RPMI7951 (cell line): ENCODE results near the gene NME3. TPM values are rescaled to one million over a fixed set of nuclear protein-coding genes. Genes with fewer than 3 reads are reported as not detected.
A peak's percentile ranks its signal among the peaks of the same experiment; 100 is the strongest.

Experiments
- DNase-seq: peaks from one replicate; pipeline ENCODE4 v3.0.0-alpha.2; 2012; ENCODE audit warnings: low read depth
- total RNA-seq: library from RNA; depleted of rRNA; stranded (reverse); fragments of >200 nt; shearing (Covaris generic); gene quantifications from 2 replicates; pipeline ENCODE4 v1.2.3, GENCODE V29; 2014

NME3 gene
- total RNA-seq, 1 experiment from 2014 or later: 50.2 TPM

DNA sequence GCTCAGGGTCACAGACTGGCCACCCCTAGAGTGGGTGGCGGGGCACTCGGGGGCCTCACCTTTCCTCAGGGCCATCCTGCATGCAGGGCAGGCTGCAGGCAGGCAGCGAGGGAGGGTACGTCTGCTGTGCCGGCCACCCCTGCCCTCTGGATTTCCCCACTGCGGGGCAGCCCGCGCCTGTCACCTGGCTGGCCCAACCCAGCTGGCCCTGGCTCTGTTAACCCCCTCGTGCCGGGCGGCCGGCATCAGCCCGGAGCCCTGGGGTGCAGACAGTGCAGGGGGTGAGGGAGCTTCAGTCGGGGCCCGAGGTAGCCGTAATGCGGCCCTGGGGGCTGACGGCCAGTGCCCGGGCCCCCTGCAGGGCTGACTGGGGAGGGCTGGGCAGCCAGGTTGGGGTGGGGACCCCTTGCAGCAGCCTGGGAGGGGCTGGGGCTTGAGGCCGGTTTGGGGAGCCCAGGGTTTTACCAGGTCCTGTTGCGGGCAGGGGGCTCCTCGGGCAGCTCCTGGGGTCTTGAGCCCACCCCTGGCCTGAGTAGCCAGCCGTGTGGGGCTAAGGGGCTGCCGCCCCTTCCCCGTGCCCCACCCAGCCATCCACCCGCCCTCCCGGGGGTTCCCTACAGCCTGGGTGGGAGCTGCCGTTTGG is 22.4 kb upstream of the NME3 start, which contains the start of gene IGFALS:
Gene IGFALS, minus strand, starts transcription at position 128 of the 643 bp plus-strand sequence. Its CDS starts 53 bp downstream, at position 75.
- no peak for DNase-seq

DNA sequence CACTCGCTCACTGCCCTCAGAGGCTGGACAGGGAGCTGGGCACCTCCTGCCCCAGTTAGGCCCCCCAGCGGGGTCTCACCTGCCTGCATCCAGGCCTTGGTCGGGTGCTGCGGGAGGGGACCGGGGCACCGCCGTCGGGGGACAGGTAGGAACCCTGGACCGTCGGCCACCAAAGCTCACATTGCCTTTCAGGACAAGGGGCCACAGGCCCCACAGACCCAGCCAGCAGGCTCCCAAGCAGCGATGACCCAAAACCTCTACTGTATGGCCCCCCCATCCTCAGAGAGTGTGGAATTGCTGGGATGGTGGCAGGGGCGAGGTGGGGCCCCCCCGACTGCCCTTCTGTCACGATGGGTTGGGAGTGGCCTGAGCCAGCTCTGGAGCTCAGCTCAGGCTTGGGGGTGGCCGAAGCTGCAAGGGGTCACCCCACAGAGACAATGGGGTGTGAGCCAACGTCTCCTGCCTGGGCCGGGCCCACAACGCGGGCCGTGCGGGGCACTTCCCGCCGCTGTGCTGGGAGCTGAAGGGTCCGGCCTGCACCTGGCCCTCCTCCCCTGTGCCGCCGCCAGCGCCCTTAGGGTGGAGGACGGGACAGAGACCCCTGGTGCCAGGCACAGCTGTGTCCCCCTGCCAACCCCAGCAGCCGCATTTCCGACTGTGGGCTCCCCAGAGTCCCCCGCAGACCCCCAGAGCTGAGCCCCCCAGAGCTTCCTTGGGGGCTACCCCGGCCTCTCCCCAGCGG is 21.7 kb upstream of the NME3 start:
- no peak for DNase-seq

DNA sequence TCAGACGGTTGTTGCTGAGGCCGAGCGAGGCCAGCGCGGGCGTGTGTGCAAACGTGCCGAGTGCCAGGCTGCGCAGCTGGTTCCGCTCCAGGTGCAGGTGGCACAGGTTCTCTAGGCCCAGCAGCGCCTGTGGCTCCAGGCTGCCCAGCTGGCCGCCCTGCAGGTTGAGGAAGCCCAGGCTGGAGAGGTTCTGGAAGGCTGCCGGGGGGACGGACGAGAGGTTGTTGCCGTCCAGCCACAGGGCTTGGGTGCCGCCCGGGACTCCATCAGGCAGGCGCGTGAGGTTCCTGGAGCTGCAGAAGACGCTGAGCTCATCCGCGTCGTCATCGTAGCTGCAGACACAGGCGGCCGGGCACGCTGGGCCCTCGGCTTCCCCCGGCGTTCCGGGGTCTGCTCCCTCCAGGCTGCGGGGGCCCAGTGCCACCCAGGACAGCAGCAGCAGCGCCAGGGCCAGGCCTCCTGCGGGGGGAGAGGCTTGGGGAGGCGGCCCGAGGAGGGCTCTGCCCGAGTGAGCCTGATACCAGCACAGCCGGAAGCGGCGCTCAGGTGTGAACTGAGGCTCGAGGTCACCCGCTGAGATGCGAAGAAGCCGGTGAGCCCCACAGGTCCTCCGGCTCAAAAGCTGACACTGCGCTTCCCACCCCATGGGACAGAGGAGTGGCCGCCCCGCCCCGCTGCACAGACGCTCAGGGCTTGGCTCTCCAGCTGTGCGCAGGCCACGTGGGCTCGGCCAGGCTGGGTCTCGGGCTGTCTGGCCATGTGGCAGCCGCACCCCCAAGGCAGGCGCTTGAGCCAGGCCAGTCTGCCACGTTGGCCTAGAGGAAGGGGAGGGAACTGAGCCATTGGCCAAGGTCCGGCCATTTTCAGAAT is 20.8 kb upstream of the NME3 start:
- DNase-seq: no peak

DNA sequence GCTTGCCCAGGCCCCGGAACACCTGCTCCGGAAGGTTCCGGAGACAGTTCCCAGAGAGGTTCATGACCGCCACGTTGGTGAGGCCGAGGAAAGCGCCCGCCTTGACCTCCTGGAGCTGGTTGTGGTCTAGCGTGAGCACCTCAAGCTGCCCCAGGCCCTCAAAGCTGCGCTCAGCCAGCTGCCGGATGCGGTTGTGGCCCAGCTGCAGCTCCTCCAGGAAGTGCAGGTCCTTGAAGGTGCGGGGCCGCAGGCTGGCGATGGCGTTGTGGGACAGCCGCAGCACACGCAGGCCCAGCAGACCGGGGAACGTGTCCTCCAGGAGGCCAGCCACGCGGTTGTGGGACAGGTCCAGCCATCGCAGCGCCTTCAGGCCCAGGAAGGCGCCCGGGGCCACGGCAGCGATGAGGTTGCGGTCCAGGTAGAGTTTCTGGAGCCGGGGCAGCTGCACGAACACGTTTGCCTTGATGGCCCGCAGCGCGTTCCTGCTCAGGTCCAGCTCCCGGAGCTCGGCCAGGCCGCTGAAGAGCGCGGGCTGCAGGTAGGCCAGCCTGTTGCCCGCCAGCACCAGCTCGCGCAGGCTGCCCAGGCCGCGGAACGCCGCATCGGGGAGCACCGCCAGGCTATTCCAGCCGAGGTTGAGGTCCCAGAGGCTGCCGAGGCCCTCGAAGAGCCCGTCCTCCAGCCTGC is 20.1 kb upstream of the NME3 start:
- DNase-seq: no peak

DNA sequence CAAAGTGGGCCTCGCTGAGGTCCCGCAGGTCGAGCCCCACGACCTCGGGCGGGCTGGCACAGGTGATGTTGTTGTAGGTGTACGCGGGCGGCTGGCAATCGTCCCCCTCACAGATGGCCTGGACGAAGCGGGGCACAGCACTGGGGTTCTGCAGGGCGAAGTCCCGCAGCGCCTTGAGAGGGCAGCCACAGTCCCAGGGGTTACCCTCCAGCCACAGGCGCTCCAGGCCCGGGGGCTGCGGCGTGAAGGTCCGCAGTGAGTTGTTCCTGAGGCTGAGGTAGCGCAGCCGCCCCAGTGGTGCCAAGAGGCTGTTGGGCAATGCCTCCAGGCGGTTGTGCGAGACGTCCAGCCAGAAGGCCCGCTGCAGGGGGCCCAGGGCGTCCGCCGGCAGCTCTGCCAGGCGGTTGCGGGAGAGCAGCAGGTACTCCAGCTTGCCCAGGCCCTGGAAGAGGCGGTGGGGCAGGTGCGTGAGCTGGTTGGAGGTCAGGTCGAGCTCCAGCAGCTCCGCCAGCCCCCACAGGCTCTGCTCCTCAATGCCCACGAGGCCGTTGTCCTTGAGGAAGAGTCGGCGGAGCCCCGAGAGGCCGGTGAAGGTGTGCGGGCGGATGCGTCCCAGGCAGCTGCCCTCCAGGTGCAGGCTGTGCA is 19.4 kb upstream of the NME3 start:
- no peak for DNase-seq

DNA sequence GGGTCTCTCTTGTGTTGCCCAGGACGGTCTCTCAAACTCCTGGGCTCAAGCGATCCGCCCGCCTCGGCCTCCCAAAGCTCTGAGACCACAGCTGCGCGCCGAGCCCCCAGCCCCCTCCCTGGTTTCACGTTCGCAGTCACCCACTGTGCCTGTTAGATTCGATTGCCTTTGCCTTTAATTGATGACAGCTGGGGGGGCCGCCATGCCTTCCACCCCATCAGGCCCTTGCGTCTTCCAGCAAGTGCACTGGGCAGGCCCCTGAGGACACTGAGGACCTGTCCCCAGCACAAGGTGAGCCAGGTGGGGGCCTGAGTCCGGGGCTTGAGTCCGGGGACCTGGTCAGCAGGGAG is 18.9 kb upstream of the NME3 start:
- DNase-seq: no peak

DNA sequence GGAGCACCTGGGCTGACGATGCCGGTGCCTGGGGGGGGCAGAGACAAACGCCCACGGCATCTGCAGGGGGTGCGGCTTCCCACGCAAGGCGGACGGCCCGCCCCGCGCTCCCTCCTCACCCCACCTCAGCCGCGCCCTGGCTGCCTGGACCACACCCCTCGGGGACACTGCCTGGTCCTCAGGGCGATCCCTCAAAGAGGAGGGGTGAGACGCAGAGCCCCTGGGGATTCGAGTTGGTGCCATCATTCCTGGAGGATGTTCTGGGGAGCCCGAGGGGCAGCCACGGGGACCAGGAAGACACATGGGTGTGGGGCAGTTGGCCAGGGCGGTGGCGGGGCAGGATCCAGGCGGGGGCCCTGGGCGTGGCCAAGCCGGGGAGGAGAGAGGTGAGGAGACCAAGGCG is 18.3 kb upstream of the NME3 start:
- no peak for DNase-seq

DNA sequence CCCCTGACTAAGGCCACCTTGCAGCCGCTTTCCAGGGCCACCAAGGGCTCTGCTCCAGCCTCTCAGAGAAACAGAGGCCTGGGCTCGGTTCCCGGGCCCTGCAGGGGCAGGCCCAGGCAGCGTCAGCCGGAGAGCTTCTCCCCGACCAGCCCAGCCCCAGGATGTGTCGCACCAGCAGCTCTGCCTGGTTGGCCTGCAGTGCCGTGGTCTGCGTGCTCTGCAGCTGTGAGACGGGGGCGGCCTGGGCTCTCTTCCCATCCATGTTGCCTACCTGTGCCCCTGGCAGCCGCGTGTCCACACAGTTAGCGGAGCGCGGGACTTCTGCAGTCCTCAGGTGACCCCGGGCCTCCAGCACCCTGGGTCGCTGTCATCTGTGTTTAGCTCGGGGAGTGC is 17.4 kb upstream of the NME3 start:
- no peak for DNase-seq

DNA sequence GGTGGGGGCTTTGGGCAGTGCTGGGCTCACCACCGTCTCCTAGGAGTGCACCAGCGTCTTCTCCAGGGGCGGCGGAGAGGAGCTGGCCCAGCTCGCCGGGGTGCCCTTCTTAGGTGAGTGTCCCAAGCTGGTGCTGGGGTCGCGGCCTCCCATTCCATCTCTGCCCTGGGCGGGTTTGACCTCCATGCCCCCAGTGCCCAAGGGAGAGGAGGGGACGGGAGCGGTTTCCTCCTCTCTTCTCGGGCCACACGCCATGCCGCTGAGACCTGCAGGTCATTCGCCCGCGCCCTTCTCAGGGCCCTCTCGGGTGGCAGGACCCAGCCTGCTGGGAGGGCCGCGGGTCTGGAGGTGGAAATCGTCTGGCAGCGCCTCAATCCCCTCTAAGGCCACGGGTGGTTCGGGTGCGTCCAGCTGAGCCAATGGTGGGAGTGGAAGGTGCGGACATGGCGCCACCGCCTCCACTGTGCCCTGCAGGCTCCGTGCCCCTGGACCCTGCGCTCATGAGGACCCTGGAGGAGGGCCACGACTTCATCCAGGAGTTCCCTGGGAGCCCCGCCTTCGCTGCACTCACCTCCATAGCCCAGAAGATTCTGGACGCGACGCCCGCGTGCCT is 16.9 kb upstream of the NME3 start:
- no peak for DNase-seq

DNA sequence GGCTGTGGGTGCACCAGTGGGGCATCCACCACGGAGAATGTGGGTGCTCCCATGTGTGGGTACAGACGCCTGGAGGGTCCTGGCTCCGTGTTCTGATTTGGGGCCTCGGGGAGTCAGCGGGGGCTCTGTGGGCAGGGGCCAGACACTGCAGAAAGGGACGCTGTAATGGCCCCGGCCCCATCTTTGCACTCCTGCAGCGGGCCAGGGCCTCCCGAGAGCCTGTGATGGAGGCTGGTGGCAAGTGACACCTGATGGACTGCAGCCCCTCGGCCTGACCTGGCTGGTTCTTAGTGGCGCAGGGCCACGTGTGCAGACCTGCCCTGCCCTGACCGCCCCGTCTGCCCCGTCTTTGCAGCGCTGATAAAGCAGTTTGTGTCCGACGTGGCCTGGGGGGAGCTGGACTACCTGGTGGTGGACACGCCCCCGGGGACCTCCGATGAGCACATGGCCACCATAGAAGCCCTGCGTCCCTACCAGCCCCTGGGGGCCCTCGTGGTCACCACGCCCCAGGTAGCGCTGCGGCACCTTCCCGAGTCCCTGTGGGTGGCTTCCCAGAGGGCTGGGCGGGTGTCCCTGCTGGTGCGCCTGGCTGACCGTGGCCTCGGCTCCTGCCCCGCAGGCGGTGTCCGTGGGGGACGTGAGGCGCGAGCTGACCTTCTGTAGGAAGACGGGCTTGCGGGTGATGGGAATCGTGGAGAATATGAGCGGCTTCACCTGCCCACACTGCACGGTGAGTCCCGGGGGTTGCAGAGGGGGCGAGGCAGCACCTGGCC is 16.2 kb upstream of the NME3 start:
- no peak for DNase-seq

DNA sequence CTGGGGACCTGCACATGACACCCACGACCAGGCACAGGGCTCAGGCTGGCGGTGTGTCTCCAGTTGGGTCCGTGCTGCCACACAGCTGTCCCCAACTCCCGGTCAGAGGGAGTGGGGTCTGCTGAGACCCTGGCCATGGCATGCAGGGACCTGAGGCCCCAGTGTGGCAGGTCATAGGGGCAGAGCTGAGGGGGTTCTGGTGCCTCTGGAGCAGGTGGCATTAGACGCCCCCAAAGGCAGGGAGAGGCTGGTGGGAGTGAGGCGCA is 15.6 kb upstream of the NME3 start:
- DNase-seq: no peak

DNA sequence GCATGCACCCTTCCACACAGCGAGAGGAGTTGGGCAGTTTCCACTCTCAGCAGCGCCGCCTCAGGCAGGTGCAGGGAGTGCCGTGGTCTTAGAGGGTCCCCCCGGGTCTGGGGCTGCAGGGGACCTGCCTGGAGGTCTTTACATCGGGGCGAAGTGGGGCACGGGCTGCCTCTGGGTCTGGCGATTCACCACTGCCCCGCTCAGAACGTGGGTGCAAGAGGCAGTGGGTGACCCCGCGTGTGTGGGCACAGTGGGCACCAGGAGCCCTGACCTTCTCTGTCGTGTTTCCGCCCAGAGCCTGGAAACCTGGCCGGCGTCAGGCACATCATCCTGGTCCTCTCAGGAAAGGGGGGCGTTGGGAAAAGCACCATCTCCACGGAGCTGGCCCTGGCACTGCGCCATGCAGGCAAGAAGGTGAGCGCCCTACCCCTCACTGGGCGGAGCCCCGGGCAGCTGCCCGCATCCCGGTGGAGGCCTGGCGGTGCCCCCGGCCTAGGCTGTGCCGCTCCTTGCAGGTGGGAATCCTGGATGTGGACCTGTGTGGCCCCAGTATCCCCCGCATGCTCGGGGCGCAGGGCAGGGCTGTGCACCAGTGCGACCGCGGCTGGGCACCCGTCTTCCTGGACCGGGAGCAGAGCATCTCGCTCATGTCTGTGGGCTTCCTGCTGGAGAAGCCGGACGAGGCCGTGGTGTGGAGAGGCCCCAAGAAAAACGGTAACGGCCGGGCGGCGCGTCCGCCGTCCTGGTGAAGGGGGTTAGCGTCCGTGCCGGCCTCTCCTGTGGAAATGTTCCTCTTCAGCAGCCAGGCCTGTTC is 15.1 kb upstream of the NME3 start:
- no peak for DNase-seq

DNA sequence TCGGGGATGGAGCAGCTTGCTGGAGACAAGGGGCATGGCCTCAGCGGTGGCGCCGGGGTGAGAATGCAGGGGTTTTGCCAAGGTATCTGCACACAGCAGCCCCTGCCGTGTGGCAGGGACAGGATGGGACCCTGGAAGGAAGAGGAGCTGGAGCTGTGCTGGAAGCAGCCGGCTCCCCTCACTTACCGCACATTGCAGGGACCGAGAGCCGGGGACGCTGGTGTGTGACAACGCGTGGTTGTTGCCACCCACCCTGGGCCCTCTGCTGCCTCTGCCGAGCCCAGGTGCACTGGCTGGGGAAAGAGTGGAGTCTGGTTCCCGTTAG is 14.5 kb upstream of the NME3 start:
- DNase-seq: no peak

DNA sequence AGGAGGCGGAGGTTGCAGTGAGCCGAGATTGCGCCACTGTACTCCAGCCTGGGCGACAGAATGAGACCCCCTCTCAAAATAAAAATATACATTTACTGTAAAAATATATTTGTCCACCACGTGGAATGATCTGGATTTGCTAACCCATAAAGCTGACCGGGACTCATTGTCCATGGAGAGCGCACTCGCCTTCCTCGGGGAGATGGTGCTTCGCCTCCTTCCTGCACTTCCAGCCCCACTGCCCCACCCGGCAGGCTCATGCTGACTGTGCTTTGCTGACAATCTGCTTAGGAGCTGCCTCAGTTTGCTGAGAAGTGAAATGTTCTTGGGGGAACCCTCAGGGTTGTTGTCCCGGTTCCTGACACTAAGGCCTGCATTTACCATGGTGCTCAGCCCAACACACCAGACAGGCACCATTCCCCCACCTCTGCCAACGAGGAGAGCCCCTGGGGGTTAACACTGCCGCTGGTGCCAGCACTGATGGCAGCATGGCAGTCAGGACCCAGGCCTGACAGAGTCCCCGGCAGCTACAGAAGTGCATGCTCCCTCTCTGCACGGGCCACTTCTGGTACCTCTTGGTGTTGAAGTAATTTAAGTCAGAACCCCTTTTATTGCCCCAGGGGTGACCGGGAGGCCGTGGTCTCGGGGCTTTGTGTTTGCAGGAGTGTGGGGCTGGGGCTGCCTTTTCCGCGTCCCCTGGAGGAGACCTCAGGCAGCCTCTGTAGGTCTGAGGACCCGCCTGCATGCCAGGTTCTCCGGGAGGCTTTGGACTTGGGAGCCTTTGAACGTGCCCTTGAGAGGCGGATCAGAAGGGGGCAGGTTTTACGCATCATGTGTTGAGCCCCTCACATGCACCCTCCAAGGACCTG is 13.9 kb upstream of the NME3 start:
- no peak for DNase-seq

DNA sequence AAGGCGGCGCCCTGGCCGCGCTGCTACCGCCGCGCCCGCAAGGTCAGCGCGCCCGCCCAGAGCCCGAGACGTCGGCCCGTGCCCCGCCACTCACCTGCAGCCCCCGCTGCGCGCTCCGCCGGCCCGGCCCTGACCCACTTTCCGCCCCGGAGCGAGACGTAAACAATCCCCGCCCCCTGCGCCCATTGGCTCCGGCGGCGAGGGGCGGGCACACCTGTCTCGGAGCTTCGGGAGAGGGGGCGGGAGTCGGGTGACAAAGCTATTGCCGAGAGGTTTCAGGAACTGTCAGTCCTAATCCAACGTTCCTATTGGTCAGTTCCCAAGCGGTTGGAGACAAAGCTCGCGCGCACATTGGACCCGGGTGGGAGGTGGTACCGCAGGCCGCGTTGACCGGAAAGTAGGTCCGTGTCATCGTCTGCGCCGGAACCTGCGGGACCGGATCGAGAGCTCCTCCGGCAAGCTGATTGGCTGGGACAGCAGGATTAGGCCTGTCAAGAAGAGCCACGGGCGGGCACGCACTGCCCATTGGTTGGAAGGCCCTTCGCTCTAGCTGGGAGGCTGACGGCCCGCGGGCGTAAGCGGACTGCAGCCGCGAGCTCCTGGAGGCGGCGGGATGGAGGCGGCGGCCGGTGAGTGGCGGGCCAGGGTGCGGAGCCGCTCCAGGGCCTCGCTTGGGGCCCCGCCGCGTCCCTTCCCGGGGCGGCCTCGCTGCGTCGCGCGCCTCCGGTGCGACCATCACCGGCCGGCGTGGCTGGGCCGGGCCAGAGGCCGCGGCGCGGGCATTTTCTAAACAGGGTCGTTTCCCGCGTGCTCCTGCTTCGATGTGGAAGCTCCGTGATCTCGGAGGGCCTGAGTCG is 11.3 kb upstream of the NME3 start, which contains the start of the genes NUBP2 and SPSB3:
Gene NUBP2, plus strand, starts transcription at position 553 of the 857 bp plus-strand sequence. Its CDS starts 61 bp downstream, at position 614.
Gene SPSB3, minus strand, starts transcription at position 164 of the 857 bp plus-strand sequence. CDS start 1,088 bp downstream, outside the sequence.
- peak; percentile 99 for DNase-seq

DNA sequence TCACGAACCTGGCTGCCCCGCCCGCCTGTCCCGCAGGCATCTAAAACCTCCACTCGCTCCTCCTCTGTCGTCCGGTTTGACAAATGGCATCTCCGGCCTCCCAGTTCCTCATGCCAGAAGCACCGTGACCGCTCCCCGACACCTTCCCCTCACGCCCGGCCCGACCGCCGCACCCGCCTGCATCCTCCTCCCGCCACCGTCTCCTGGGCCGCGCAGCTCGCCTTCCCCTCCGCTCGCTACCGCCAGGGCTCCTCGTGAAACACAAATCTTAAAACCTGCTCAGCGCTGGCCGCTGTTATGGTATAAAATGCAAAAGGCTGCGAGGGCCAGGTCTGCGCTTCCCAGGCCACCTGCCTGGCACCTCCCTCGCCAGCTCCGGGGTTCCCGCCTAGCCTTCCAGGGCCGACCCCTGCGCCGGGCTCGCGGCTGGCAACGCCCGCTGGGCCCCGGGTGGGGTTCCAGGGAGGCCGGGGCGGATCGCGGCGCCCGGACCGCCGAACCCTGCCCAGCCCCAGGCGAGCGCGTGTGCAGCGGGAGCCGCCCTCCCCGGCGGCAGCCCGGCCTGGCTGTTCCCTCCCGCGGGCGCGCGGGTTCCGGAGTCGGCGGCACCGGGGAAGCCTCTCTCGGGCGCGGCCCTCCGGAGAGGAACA is 10.5 kb upstream of the NME3 start:
- peak; percentile 19 for DNase-seq

DNA sequence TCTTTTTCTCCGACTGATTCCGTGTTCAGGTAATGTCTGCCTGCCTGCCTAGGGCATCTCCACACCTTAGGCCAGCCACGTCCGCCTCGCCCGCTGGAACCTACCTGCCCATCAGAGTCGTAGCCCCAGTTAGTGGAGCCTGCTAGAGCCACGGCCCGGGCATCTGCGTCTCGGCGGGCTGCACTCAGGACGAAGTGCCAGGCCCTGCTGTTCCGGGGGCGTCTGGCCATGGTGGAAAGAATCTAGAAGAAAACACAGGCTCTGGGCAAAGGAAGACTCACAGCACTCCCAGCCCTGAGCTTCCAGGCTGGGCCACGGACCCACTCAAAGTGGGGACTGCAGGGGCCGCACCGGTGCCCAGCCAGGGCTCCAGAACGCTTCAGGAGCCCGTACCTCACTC is 9.9 kb upstream of the NME3 start:
- no peak for DNase-seq
